Activated naive CD4-positive, alpha-beta T cell treated with anti-CD3 and anti-CD28 coated beads for 36 hours (primary cell): ENCODE data around the gene TSHB. TPM values are rescaled to one million over a fixed set of nuclear protein-coding genes. Genes with fewer than 3 reads are reported as not detected.

Experiments
- CTCF ChIA-PET: fragments of 350-600 bp; sonication (Branson Sonifier 250); formaldehyde crosslinking; loops from one replicate; lab custom pipeline; 2021; ENCODE audit warnings: antibody characterized with exemption; lab: Charles Lee
- DNase-seq: peaks from one replicate; pipeline ENCODE4 v3.0.0-alpha.2; 2020
- H3K27ac Mint-ChIP-seq: one replicate; pipeline ENCODE4 v1.8.0; 2021; ENCODE audit warnings: mild to moderate bottlenecking, mixed read lengths
- H3K27me3 Mint-ChIP-seq: one replicate; pipeline ENCODE4 v1.8.0; 2021; ENCODE audit warnings: low read depth, mixed read lengths
- H3K36me3 Mint-ChIP-seq: one replicate; pipeline ENCODE4 v1.8.0; 2021; ENCODE audit warnings: low read depth, mixed read lengths
- H3K4me1 Mint-ChIP-seq: one replicate; pipeline ENCODE4 v1.8.0; 2021; ENCODE audit warnings: low read depth, mixed read lengths
- H3K4me3 Mint-ChIP-seq: one replicate; pipeline ENCODE4 v1.8.0; 2021; ENCODE audit warnings: mild to moderate bottlenecking, moderate library complexity, mixed read lengths
- H3K9me3 Mint-ChIP-seq: one replicate; pipeline ENCODE4 v1.8.0; 2021; ENCODE audit warnings: mixed read lengths
- intact Hi-C: fragments of 100-400 bp; cut with micrococcal nuclease; formaldehyde crosslinking; loops from one replicate; pipeline ENCODE4 v1.15.1; 2023
- total RNA-seq, 2 experiments: library from RNA; stranded (reverse); gene quantifications; one replicate each; pipeline ENCODE4 v1.2.3, GENCODE V29; 2021

Gene TSHB
- total RNA-seq, 2 experiments from 2014 or later = not detected

GRCh38 chr1:115062542-115063004 lies 32.9 kb downstream of the TSHB start:
- Mint-ChIP-seq H3K27ac (peak overlapping the region; percentile 74), H3K4me3 (no peak overlapping the region), H3K4me1 (peaks cover 41% of the 10 kb centered on the region), H3K36me3 (peaks cover 1% of the 10 kb centered on the region), H3K9me3 (no peaks in the 10 kb centered on the region), H3K27me3 (no peaks in the 10 kb centered on the region)
- CTCF ChIA-PET = no interaction called here
- peak; percentile 96 for DNase-seq
- intact Hi-C loops = loop anchor here (1.0 to 5.0 kb wide), 8 partner anchors 9 to 716 kb away; partner anchors contain the start of genes BCAS2 and TRIM33

GRCh38 chr1:115063228-115063901 lies 33.7 kb downstream of the TSHB start:
- no peaks in the 10 kb centered on the region for H3K27me3 Mint-ChIP-seq
- peaks cover 41% of the 10 kb centered on the region for H3K4me1 Mint-ChIP-seq
- DNase-seq = peak; percentile 58
- H3K27ac Mint-ChIP-seq = peak overlapping the region; percentile 74
- H3K4me3 Mint-ChIP-seq = no peak overlapping the region
- intact Hi-C loops = loop anchor here (1.0 to 5.0 kb wide), 7 partner anchors 8 to 717 kb away; partner anchors contain the start of genes BCAS2 and TRIM33
- CTCF ChIA-PET = no interaction called here
- no peaks in the 10 kb centered on the region for H3K36me3 Mint-ChIP-seq
- H3K9me3 Mint-ChIP-seq = no peaks in the 10 kb centered on the region

- intact Hi-C loops = loop anchor here (5.0 kb wide), 1 partner anchor 482 kb away; the partner anchor contains the start of gene BCAS2
- H3K27me3 Mint-ChIP-seq = no peaks in the 10 kb centered on the region
- no peaks in the 10 kb centered on the region for H3K9me3 Mint-ChIP-seq
- peaks cover 45% of the 10 kb centered on the region for H3K4me1 Mint-ChIP-seq
- no peak for DNase-seq
- no peak overlapping the region for H3K27ac Mint-ChIP-seq
- H3K4me3 Mint-ChIP-seq = no peak overlapping the region
- no peaks in the 10 kb centered on the region for H3K36me3 Mint-ChIP-seq
- CTCF ChIA-PET = interaction anchor here (0.6 to 0.7 kb wide), 2 partner anchors 47 to 87 kb away, joined by 3 to 4 read pairs; no protein-coding TSS in a partner anchor
Observed at GRCh38 chr1:115064461-115064860, 34.8 kb downstream of the TSHB start.

GRCh38 chr1:115065021-115065420 lies 35.4 kb downstream of the TSHB start:
- H3K27ac Mint-ChIP-seq = no peak overlapping the region
- intact Hi-C loops = no loop called here
- peaks cover 50% of the 10 kb centered on the region for H3K4me1 Mint-ChIP-seq
- no peaks in the 10 kb centered on the region for H3K9me3 Mint-ChIP-seq
- CTCF ChIA-PET = interaction anchor here (1.6 kb wide), 1 partner anchor 12 kb away, joined by 5 read pairs; no protein-coding TSS in a partner anchor
- H3K4me3 Mint-ChIP-seq = no peak overlapping the region
- H3K27me3 Mint-ChIP-seq = no peaks in the 10 kb centered on the region
- H3K36me3 Mint-ChIP-seq = no peaks in the 10 kb centered on the region
- DNase-seq = no peak

GRCh38 chr1:115067161-115067859 lies 37.7 kb downstream of the TSHB start:
- Mint-ChIP-seq H3K27me3 (no peaks in the 10 kb centered on the region), H3K9me3 (no peaks in the 10 kb centered on the region), H3K4me1 (peaks cover 54% of the 10 kb centered on the region), H3K4me3 (no peak overlapping the region), H3K27ac (no peak overlapping the region), H3K36me3 (no peaks in the 10 kb centered on the region)
- DNase-seq = no peak
- CTCF ChIA-PET = interaction anchor here (1.1 kb wide), 1 partner anchor 14 kb away, joined by 4 read pairs; no protein-coding TSS in a partner anchor
- intact Hi-C loops = no loop called here

GRCh38 chr1:115068826-115069585 lies 39.4 kb downstream of the TSHB start:
- Mint-ChIP-seq H3K27me3 (no peaks in the 10 kb centered on the region), H3K4me3 (no peak overlapping the region), H3K4me1 (peaks cover 47% of the 10 kb centered on the region), H3K9me3 (no peaks in the 10 kb centered on the region), H3K36me3 (no peaks in the 10 kb centered on the region), H3K27ac (no peak overlapping the region)
- CTCF ChIA-PET = no interaction called here
- intact Hi-C loops = no loop called here
- DNase-seq = no peak

GRCh38 chr1:115069659-115070308 lies 40.2 kb downstream of the TSHB start:
- Mint-ChIP-seq H3K4me1 (peaks cover 41% of the 10 kb centered on the region), H3K27ac (no peak overlapping the region)

GRCh38 chr1:115071012-115071664 lies 41.5 kb downstream of the TSHB start:
- Mint-ChIP-seq H3K9me3 (no peaks in the 10 kb centered on the region), H3K4me1 (peaks cover 45% of the 10 kb centered on the region), H3K27me3 (no peaks in the 10 kb centered on the region), H3K4me3 (no peak overlapping the region), H3K36me3 (no peaks in the 10 kb centered on the region), H3K27ac (no peak overlapping the region)
- CTCF ChIA-PET = no interaction called here
- DNase-seq = no peak
- intact Hi-C loops = loop anchor here (1.0 to 2.0 kb wide), 3 partner anchors 8 to 28 kb away; partner anchors contain the start of gene TSPAN2

More at GRCh38 chr1:115069659-115070308, 40.2 kb downstream of the TSHB start:
- Mint-ChIP-seq H3K27me3 (no peaks in the 10 kb centered on the region), H3K9me3 (no peaks in the 10 kb centered on the region), H3K36me3 (no peaks in the 10 kb centered on the region), H3K4me3 (no peak overlapping the region)
- intact Hi-C loops = loop anchor here (2.0 kb wide), 2 partner anchors 19 to 29 kb away; partner anchors contain the start of gene TSPAN2
- CTCF ChIA-PET = no interaction called here
- no peak for DNase-seq

- Mint-ChIP-seq H3K9me3 (no peaks in the 10 kb centered on the region), H3K27ac (no peak overlapping the region), H3K27me3 (no peaks in the 10 kb centered on the region), H3K4me1 (peaks cover 47% of the 10 kb centered on the region), H3K36me3 (no peaks in the 10 kb centered on the region), H3K4me3 (no peak overlapping the region)
- CTCF ChIA-PET = interaction anchor here (1.4 kb wide), 1 partner anchor 18 kb away, joined by 6 read pairs; no protein-coding TSS in a partner anchor
- DNase-seq = no peak
- intact Hi-C loops = no loop called here
Observed at GRCh38 chr1:115073298-115074087, 43.9 kb downstream of the TSHB start.

GRCh38 chr1:115074839-115075534 lies 45.4 kb downstream of the TSHB start:
- H3K36me3 Mint-ChIP-seq = no peaks in the 10 kb centered on the region
- H3K9me3 Mint-ChIP-seq = no peaks in the 10 kb centered on the region
- no peak for DNase-seq
- peaks cover 38% of the 10 kb centered on the region for H3K4me1 Mint-ChIP-seq
- H3K27ac Mint-ChIP-seq = no peak overlapping the region
- CTCF ChIA-PET = interaction anchor here (0.7 to 1.2 kb wide), 3 partner anchors 37 to 1382 kb away, joined by 3 to 5 read pairs (median 3); no protein-coding TSS in a partner anchor
- H3K4me3 Mint-ChIP-seq = no peak overlapping the region
- no peaks in the 10 kb centered on the region for H3K27me3 Mint-ChIP-seq
- intact Hi-C loops = no loop called here
